HG02610 (cell line): ENCODE data around the gene LRRC10B.
"Not testable (repeated sequence)": the region's sequence is repeated elsewhere in the genome, so short reads cannot be mapped to it uniquely, and the experiment has no call there.

Experiments used
- ATAC-seq: cut with Tn5 transposase; IDR thresholded peaks from one replicate; pipeline ENCODE4 v1.9.1; 2021; ENCODE audit warnings: mild to moderate bottlenecking, moderate library complexity; ENCODE audit not compliant: unreplicated experiment

LRRC10B gene

GRCh38 chr11:61507962-61508861, at the start of gene LRRC10B:
Gene LRRC10B (plus strand): TSS chr11:61508749. CDS start chr11:61508999, 250 bp downstream.
- ATAC-seq: no peak

GRCh38 chr11:61460474-61460881, 48.1 kb upstream of the LRRC10B start:
- ATAC-seq: no peak

- ATAC-seq: no peak
These were observed 47.6 kb upstream of the LRRC10B start for GRCh38 chr11:61460986-61461385.

GRCh38 chr11:61467602-61468001, 40.9 kb upstream of the LRRC10B start:
- not testable (repeated sequence) for ATAC-seq

GRCh38 chr11:61468002-61468401, 40.5 kb upstream of the LRRC10B start:
- ATAC-seq: no peak

GRCh38 chr11:61472282-61472681, 36.3 kb upstream of the LRRC10B start:
- no peak for ATAC-seq

- no peak for ATAC-seq
These were observed 35.7 kb upstream of the LRRC10B start for GRCh38 chr11:61472868-61473267.

- no peak for ATAC-seq
These were observed 35.1 kb upstream of the LRRC10B start for GRCh38 chr11:61473370-61474012.

GRCh38 chr11:61474013-61474643, 34.4 kb upstream of the LRRC10B start:
- ATAC-seq: no peak

- ATAC-seq: no peak
These were observed 33.1 kb upstream of the LRRC10B start for GRCh38 chr11:61475433-61475832.

- no peak for ATAC-seq
These were observed 32.2 kb upstream of the LRRC10B start for GRCh38 chr11:61476371-61476770.

GRCh38 chr11:61477126-61477525, 31.4 kb upstream of the LRRC10B start:
- no peak for ATAC-seq

- ATAC-seq: no peak
These were observed 30.8 kb upstream of the LRRC10B start for GRCh38 chr11:61477727-61478148.

GRCh38 chr11:61479360-61480058, 29.0 kb upstream of the LRRC10B start:
- ATAC-seq: not testable (repeated sequence)

- ATAC-seq: no peak
These were observed 28.1 kb upstream of the LRRC10B start for GRCh38 chr11:61480261-61480993.

GRCh38 chr11:61480994-61481335, 27.6 kb upstream of the LRRC10B start:
- no peak for ATAC-seq

- no peak for ATAC-seq
These were observed 26.7 kb upstream of the LRRC10B start for GRCh38 chr11:61481806-61482205.

GRCh38 chr11:61482513-61482912, 26.0 kb upstream of the LRRC10B start:
- no peak for ATAC-seq

GRCh38 chr11:61484541-61484940, 24.0 kb upstream of the LRRC10B start:
- no peak for ATAC-seq

- no peak for ATAC-seq
These were observed 23.5 kb upstream of the LRRC10B start for GRCh38 chr11:61485080-61485479.
